ENCODE measurements around the gene VPS26C.
"Not testable (repeated sequence)": the region's sequence is repeated elsewhere in the genome, so short reads cannot be mapped to it uniquely, and the experiment has no call there.

VPS26C gene

DNA sequence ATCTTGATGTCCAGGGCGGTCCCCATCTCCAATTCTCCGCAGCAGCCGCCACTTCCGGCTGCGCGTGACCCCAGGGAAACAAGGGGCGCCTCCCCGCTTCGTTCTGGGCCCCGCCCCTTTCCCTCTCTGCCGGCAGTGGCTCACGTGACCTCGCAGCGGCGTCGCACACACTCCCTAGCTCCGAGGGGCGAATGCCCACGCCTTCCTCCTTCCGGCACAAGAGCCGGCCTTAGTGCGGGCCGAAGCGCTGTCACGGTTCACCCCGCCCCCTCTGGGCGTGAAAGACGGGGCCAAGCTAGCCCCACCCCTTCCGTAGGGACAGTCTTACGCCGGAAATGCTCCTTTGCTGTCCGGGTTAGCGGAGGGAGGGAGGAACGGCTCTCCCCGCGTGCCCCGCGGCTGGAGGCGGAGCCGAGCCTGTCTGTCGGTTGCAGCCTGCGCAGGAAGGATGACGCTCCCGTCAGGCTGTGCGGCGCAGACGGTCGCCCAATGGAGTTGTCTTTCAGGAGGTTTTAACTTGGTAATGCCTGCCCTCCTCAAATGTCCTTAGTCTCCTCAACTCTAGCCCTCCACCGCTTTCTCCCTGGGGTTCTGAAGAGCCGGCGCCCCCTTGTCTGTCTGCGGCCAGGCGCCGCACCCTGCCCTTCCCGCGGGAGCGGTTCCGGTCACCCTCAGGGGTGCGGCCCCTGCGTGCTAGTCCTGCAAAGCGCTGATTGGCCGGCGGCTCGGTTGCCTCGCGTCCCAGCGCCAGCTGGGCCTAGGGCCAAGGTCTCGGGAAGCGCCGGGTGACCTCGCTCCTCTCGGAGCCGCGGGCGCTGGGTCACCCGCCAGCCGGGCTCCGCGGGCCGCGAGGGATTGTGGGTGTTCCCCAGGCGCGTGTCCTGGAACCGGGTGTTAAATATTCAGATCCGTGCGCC lies at the start of gene VPS26C:
VPS26C (minus strand) TSS at position 66 of the 917 bp plus-strand sequence; CDS start at position 26, 40 bp downstream.
- Histone ChIP-seq H3K27ac (ENCODE audit: low read depth, low read length) (peak within 1 kb of the TSS; percentile 99), H3K27me3 (ENCODE audit: control insufficient read depth, insufficient read depth, low read length) (no peaks in the 10 kb centered on the region), H3K36me3 (ENCODE audit: control insufficient read depth, insufficient read depth, low read length) (no peaks in the 10 kb centered on the region; the same call in 1 of the 2 replicates), H3K4me3 (ENCODE audit: low read depth, low read length) (peak within 1 kb of the TSS; percentile 80), H3K9ac (ENCODE audit: low read depth, low read length) (peak within 1 kb of the TSS; percentile 90), H3K9me3 (ENCODE audit: control insufficient read depth, insufficient read depth, low read length) (no peaks in the 10 kb centered on the region), H3K4me1 (ENCODE audit: control insufficient read depth, insufficient read depth, low read length) (peaks cover 3% of the 10 kb centered on the region; the same call in 1 of the 2 replicates)

GRCh38 chr21:37316072-37316471 lies 48.9 kb upstream of the VPS26C start:
- not testable (repeated sequence) for H3K4me1 ChIP-seq (ENCODE audit: control insufficient read depth, insufficient read depth, low read length); H3K36me3 ChIP-seq (ENCODE audit: control insufficient read depth, insufficient read depth, low read length); H3K27me3 ChIP-seq (ENCODE audit: control insufficient read depth, insufficient read depth, low read length); H3K27ac ChIP-seq (ENCODE audit: low read depth, low read length); H3K9me3 ChIP-seq (ENCODE audit: control insufficient read depth, insufficient read depth, low read length); H3K4me3 ChIP-seq (ENCODE audit: low read depth, low read length); H3K9ac ChIP-seq (ENCODE audit: low read depth, low read length)

- Histone ChIP-seq H3K9me3 (ENCODE audit: control insufficient read depth, insufficient read depth, low read length) (no peaks in the 10 kb centered on the region), H3K27me3 (ENCODE audit: control insufficient read depth, insufficient read depth, low read length) (no peaks in the 10 kb centered on the region), H3K36me3 (ENCODE audit: control insufficient read depth, insufficient read depth, low read length) (no peaks in the 10 kb centered on the region), H3K4me3 (ENCODE audit: low read depth, low read length) (no peak overlapping the region), H3K27ac (ENCODE audit: low read depth, low read length) (no peak overlapping the region), H3K4me1 (ENCODE audit: control insufficient read depth, insufficient read depth, low read length) (no peaks in the 10 kb centered on the region), H3K9ac (ENCODE audit: low read depth, low read length) (no peak overlapping the region)
Measured at GRCh38 chr21:37300114-37300751, 33.1 kb upstream of the VPS26C start.

DNA sequence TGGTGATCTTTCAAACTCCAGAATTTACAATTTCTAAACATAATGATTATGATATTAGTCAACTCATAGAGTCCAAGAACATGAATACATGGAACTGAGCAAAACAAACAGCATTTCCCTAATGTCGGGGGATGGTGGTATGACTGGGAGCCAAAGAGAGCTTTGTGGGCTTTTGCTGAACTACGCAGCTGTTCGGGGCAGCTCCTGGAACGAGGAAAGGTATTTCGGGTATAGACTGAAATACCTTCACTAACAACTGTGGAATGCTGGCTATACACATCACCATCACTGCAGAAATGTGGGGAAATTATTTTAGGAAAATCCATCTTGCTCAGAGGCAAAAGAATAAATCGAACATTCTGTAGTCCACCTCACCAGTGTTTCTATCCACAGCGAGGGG lies 30.2 kb upstream of the VPS26C start:
- H3K27me3 ChIP-seq (ENCODE audit: control insufficient read depth, insufficient read depth, low read length), result no peaks in the 10 kb centered on the region
- no peaks in the 10 kb centered on the region for H3K36me3 ChIP-seq (ENCODE audit: control insufficient read depth, insufficient read depth, low read length)
- no peak overlapping the region for H3K27ac ChIP-seq (ENCODE audit: low read depth, low read length)
- H3K4me3 ChIP-seq (ENCODE audit: low read depth, low read length), result no peak overlapping the region
- H3K4me1 ChIP-seq (ENCODE audit: control insufficient read depth, insufficient read depth, low read length), result no peaks in the 10 kb centered on the region
- H3K9ac ChIP-seq (ENCODE audit: low read depth, low read length), result no peak overlapping the region
- H3K9me3 ChIP-seq (ENCODE audit: control insufficient read depth, insufficient read depth, low read length), result no peaks in the 10 kb centered on the region

GRCh38 chr21:37294679-37295078 lies 27.5 kb upstream of the VPS26C start:
- H3K27ac ChIP-seq (ENCODE audit: low read depth, low read length), result no peak overlapping the region
- H3K36me3 ChIP-seq (ENCODE audit: control insufficient read depth, insufficient read depth, low read length), result no peaks in the 10 kb centered on the region
- H3K9me3 ChIP-seq (ENCODE audit: control insufficient read depth, insufficient read depth, low read length), result no peaks in the 10 kb centered on the region
- H3K4me1 ChIP-seq (ENCODE audit: control insufficient read depth, insufficient read depth, low read length), result no peaks in the 10 kb centered on the region
- H3K27me3 ChIP-seq (ENCODE audit: control insufficient read depth, insufficient read depth, low read length), result no peaks in the 10 kb centered on the region
- H3K9ac ChIP-seq (ENCODE audit: low read depth, low read length), result no peak overlapping the region
- no peak overlapping the region for H3K4me3 ChIP-seq (ENCODE audit: low read depth, low read length)

DNA sequence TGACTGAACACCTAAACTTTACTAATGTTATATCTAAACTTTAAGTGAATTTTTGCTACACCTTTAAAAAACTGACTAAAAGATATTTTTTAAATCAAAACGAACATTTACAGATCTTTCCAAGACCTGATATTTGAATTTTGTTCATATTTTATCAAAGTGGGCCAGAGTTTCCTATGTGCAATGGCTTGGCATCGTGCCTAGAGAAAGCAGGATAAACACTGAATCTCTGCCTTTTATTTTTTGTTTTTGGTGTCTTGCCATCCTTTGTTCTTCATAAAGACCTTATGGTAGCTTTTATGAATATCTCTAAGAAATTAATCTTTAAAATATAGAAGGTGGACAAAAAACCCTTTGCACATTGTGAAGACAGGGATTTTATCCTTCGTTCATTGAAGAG lies 25.8 kb upstream of the VPS26C start:
- Histone ChIP-seq H3K4me1 (ENCODE audit: control insufficient read depth, insufficient read depth, low read length) (no peaks in the 10 kb centered on the region), H3K27ac (ENCODE audit: low read depth, low read length) (no peak overlapping the region), H3K27me3 (ENCODE audit: control insufficient read depth, insufficient read depth, low read length) (no peaks in the 10 kb centered on the region), H3K9me3 (ENCODE audit: control insufficient read depth, insufficient read depth, low read length) (no peaks in the 10 kb centered on the region), H3K36me3 (ENCODE audit: control insufficient read depth, insufficient read depth, low read length) (no peaks in the 10 kb centered on the region), H3K4me3 (ENCODE audit: low read depth, low read length) (no peak overlapping the region), H3K9ac (ENCODE audit: low read depth, low read length) (no peak overlapping the region)

- H3K4me1 ChIP-seq (ENCODE audit: control insufficient read depth, insufficient read depth, low read length), result no peaks in the 10 kb centered on the region
- H3K36me3 ChIP-seq (ENCODE audit: control insufficient read depth, insufficient read depth, low read length), result no peaks in the 10 kb centered on the region
- no peak overlapping the region for H3K9ac ChIP-seq (ENCODE audit: low read depth, low read length)
- H3K4me3 ChIP-seq (ENCODE audit: low read depth, low read length), result no peak overlapping the region
- no peak overlapping the region for H3K27ac ChIP-seq (ENCODE audit: low read depth, low read length)
- H3K27me3 ChIP-seq (ENCODE audit: control insufficient read depth, insufficient read depth, low read length), result no peaks in the 10 kb centered on the region
- no peaks in the 10 kb centered on the region for H3K9me3 ChIP-seq (ENCODE audit: control insufficient read depth, insufficient read depth, low read length)
Measured at GRCh38 chr21:37292041-37292440, 24.9 kb upstream of the VPS26C start.

DNA sequence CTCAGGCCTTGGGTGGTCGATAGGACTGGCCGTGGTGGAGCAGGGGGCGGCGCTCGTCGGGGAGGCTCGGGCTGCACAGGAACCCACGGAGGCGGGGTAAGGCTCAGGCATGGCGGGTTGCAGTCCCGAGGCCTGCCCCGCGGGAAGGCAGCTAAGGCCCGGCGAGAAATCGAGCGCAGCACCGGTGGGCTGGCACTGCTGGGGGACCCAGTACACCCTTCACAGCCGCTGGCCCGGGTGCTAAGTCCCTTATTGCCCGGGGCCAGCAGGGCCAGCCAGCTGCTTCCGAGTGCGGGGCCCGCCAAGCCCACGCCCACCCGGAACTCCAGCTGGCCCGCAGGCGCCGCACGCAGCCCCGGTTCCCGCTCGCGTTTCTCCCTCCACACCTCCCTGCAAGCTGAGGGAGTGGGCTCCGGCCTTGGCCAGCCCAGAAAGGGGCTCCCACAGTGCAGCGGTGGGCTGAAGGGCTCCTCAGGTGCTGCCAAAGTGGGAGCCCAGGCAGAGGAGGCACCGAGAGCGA lies 16.1 kb upstream of the VPS26C start:
- not testable (repeated sequence) for H3K9ac ChIP-seq (ENCODE audit: low read depth, low read length); H3K27ac ChIP-seq (ENCODE audit: low read depth, low read length); H3K27me3 ChIP-seq (ENCODE audit: control insufficient read depth, insufficient read depth, low read length); H3K4me1 ChIP-seq (ENCODE audit: control insufficient read depth, insufficient read depth, low read length); H3K4me3 ChIP-seq (ENCODE audit: low read depth, low read length); H3K9me3 ChIP-seq (ENCODE audit: control insufficient read depth, insufficient read depth, low read length); H3K36me3 ChIP-seq (ENCODE audit: control insufficient read depth, insufficient read depth, low read length)

DNA sequence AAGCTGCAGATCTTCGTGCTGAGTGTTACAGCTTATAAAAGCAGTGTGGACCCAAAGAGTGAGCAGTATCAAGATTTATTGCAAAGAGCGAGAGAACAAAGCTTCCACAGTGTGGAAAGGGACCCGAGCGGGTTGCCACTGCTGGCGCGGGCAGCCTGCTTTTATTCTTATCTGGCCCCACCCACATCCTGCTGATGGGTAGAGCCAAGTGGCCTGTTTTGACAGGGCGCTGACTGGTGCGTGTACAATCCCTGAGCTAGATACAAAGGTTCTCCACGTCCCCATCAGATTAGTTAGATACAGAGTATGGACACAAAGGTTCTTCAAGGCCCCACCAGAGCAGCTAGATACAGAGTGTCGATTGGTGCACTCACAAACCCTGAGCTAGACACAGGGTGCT lies 15.5 kb upstream of the VPS26C start:
- H3K9ac ChIP-seq (ENCODE audit: low read depth, low read length); H3K4me3 ChIP-seq (ENCODE audit: low read depth, low read length); H3K36me3 ChIP-seq (ENCODE audit: control insufficient read depth, insufficient read depth, low read length); H3K27me3 ChIP-seq (ENCODE audit: control insufficient read depth, insufficient read depth, low read length); H3K9me3 ChIP-seq (ENCODE audit: control insufficient read depth, insufficient read depth, low read length); H3K27ac ChIP-seq (ENCODE audit: low read depth, low read length); H3K4me1 ChIP-seq (ENCODE audit: control insufficient read depth, insufficient read depth, low read length): not testable (repeated sequence)

GRCh38 chr21:37281993-37282392 lies 14.9 kb upstream of the VPS26C start:
- Histone ChIP-seq H3K27me3 (ENCODE audit: control insufficient read depth, insufficient read depth, low read length) (peaks cover 9% of the 10 kb centered on the region), H3K9ac (ENCODE audit: low read depth, low read length) (no peak overlapping the region), H3K9me3 (ENCODE audit: control insufficient read depth, insufficient read depth, low read length) (no peaks in the 10 kb centered on the region), H3K4me3 (ENCODE audit: low read depth, low read length) (no peak overlapping the region), H3K36me3 (ENCODE audit: control insufficient read depth, insufficient read depth, low read length) (no peaks in the 10 kb centered on the region), H3K27ac (ENCODE audit: low read depth, low read length) (no peak overlapping the region), H3K4me1 (ENCODE audit: control insufficient read depth, insufficient read depth, low read length) (peaks cover 5% of the 10 kb centered on the region; the same call in 1 of the 2 replicates)

- Histone ChIP-seq H3K27me3 (ENCODE audit: control insufficient read depth, insufficient read depth, low read length) (peaks cover 9% of the 10 kb centered on the region), H3K27ac (ENCODE audit: low read depth, low read length) (no peak overlapping the region), H3K4me3 (ENCODE audit: low read depth, low read length) (peak overlapping the region; percentile 32; the same call in 1 of the 2 replicates), H3K9me3 (ENCODE audit: control insufficient read depth, insufficient read depth, low read length) (no peaks in the 10 kb centered on the region), H3K9ac (ENCODE audit: low read depth, low read length) (no peak overlapping the region), H3K36me3 (ENCODE audit: control insufficient read depth, insufficient read depth, low read length) (no peaks in the 10 kb centered on the region), H3K4me1 (ENCODE audit: control insufficient read depth, insufficient read depth, low read length) (peaks cover 5% of the 10 kb centered on the region; the same call in 1 of the 2 replicates)
Measured at GRCh38 chr21:37281579-37281978, 14.4 kb upstream of the VPS26C start.
